MCF 10A (cell line): ENCODE results near the gene FAM227A. TPM values are rescaled to one million over a fixed set of nuclear protein-coding genes. Genes with fewer than 3 reads are reported as not detected.

Experiments
- BruUV-seq: library from RNA; stranded (reverse); fragments of 400-500 nt; replicated peaks from 2 replicates; lab custom pipeline; 2021; lab: Mats Ljungman, UMichigan
- CTCF ChIA-PET: fragments of 300-600 bp; sonication (Branson Sonifier 250); formaldehyde crosslinking; extraction: SDS; loops from one replicate; lab custom pipeline; 2021; ENCODE audit warnings: antibody characterized with exemption, inconsistent platforms; lab: Yijun Ruan, JAX
- POLR2A ChIA-PET: fragments of 300-600, 350-650 bp; sonication (Branson Sonifier 250); formaldehyde crosslinking; extraction: SDS; loops from one replicate; lab custom pipeline; 2020; ENCODE audit warnings: antibody characterized with exemption, inconsistent platforms; lab: Yijun Ruan, JAX
- DNase-seq: peaks from one replicate; pipeline ENCODE4 v3.0.0-alpha.2; 2018; ENCODE audit not compliant: unreplicated experiment
- H3K27ac Mint-ChIP-seq: one replicate; pipeline ENCODE4 v1.8.0; 2022; ENCODE audit warnings: mild to moderate bottlenecking, low read depth, mixed read lengths; ENCODE audit not compliant: unreplicated experiment
- H3K27me3 Mint-ChIP-seq: one replicate; pipeline ENCODE4 v1.8.0; 2022; ENCODE audit warnings: mixed read lengths; ENCODE audit not compliant: insufficient read depth, unreplicated experiment
- H3K36me3 Mint-ChIP-seq: one replicate; pipeline ENCODE4 v1.8.0; 2022; ENCODE audit warnings: mild to moderate bottlenecking, moderate library complexity, mixed read lengths; ENCODE audit not compliant: insufficient read depth, unreplicated experiment
- H3K4me1 Mint-ChIP-seq: one replicate; pipeline ENCODE4 v1.8.0; 2022; ENCODE audit warnings: mixed read lengths; ENCODE audit not compliant: insufficient read depth, unreplicated experiment
- H3K4me3 Mint-ChIP-seq: one replicate; pipeline ENCODE4 v1.8.0; 2022; ENCODE audit warnings: mild to moderate bottlenecking, moderate library complexity, mixed read lengths; ENCODE audit not compliant: unreplicated experiment
- H3K9me3 Mint-ChIP-seq: one replicate; pipeline ENCODE4 v1.8.0; 2022; ENCODE audit warnings: mixed read lengths; ENCODE audit not compliant: unreplicated experiment
- intact Hi-C: fragments of 100-400 bp; cut with micrococcal nuclease; formaldehyde crosslinking; loops from 2 replicates; pipeline ENCODE4 v1.14.1; 2022
- total RNA-seq: library from RNA; stranded (reverse); gene quantifications from 2 replicates; pipeline ENCODE4 v1.2.3, GENCODE V29; 2022
- TF ChIP-seq, protein P1 (sequence below): fragments of 200-600 bp; IDR thresholded peaks from one replicate; pipeline ENCODE4 v1.8.0; 2022; ENCODE audit warnings: antibody characterized with exemption, mild to moderate bottlenecking; ENCODE audit not compliant: unreplicated experiment

Gene FAM227A
- total RNA-seq, 1 experiment from 2014 or later: 2.3 TPM

DNA sequence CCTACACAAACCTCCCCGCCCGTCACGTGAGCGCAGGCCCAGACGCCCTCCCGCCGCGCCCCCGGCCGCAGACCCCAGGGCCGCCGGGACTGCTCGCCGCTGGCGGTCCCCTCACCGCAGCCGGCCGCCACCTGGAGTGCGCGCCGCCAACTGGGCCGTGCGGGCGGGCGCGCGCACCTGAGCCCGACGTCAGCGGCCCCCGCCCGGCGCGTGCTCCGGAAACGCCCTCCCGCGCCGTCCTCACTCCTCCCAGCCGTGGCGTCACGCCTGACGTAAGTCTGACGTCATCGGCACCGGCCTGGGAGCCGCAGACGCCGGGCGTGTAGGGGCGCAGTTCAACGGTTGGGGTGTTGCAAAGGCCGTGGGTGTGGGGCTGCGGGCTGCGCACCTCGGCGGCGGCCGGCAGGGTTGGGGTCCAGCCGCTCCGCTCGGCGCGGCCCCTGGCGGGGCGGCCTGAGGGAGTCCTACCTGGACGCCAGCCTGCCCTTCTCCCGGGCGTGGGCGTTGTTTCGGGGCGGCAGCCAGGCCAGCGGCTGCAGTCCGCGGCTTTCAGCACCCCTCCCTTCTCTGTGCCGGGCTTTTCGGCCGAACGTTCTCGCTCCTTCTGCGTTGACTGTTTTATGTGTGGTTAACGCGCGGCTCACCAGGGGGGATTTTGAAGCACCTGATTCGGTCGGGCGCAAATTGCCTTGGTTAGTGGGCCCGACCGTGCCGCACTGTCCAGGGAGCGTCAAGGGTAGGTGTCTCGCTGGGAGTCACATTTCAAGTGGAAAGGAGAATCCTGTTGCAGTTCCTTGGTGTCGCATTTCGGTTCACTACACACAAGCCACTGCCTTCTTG is 44.8 kb upstream of the FAM227A start, which contains the start of gene JOSD1:
Gene JOSD1, minus strand, starts transcription at position 155 of the 840 bp plus-strand sequence. CDS start 956 bp downstream, outside the sequence.
- Mint-ChIP-seq H3K4me3 (peak within 1 kb of the TSS; percentile 79), H3K27me3 (no peaks in the 10 kb centered on the region), H3K4me1 (peaks cover 27% of the 10 kb centered on the region), H3K36me3 (peaks cover 9% of the 10 kb centered on the region), H3K27ac (peak within 1 kb of the TSS; percentile 85), H3K9me3 (no peaks in the 10 kb centered on the region)
- intact Hi-C loops: no loop called here
- DNase-seq: peak; percentile 92
- CTCF ChIA-PET: interaction anchor here (0.5 to 4.9 kb wide), 2 partner anchors 18 to 199 kb away, joined by 3 to 40 read pairs; partner anchors contain the start of gene TOMM22
- TF ChIP-seq, protein P1, sequence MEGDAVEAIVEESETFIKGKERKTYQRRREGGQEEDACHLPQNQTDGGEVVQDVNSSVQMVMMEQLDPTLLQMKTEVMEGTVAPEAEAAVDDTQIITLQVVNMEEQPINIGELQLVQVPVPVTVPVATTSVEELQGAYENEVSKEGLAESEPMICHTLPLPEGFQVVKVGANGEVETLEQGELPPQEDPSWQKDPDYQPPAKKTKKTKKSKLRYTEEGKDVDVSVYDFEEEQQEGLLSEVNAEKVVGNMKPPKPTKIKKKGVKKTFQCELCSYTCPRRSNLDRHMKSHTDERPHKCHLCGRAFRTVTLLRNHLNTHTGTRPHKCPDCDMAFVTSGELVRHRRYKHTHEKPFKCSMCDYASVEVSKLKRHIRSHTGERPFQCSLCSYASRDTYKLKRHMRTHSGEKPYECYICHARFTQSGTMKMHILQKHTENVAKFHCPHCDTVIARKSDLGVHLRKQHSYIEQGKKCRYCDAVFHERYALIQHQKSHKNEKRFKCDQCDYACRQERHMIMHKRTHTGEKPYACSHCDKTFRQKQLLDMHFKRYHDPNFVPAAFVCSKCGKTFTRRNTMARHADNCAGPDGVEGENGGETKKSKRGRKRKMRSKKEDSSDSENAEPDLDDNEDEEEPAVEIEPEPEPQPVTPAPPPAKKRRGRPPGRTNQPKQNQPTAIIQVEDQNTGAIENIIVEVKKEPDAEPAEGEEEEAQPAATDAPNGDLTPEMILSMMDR: no peak
- BruUV-seq: TSS peak; percentile 82
- POLR2A ChIA-PET: interaction anchor here (0.7 to 8.7 kb wide), 6 partner anchors 6 to 48 kb away, joined by 3 to 223 read pairs (median 12); partner anchors contain the start of genes CBY1, FAM227A, GTPBP1 and TOMM22

DNA sequence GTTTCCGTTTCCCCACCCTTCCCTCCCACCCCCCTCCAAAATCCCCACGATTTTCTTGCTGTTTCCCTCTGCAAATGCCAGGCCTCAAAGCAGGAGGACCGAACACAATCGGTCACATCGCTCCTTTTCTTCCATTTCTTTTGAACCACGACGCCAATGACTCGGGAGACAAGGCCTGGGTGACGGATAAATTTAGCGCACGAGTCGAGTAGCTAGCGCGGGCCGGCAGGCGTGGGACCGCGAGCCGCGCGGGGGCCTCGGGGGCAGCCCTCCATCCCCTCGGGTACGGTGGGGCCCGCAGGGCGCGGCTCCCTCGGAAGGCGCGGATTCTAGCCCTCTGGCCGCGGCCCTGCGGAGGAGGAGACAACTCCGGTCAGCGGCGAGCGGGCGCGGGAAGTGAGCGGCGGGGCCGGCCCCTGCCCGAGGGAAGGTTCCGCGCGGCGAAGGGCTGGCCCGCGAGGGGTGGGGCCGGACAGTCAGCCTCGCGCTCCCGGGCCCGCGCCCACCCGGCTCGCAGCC is 44.1 kb upstream of the FAM227A start:
- H3K4me3 Mint-ChIP-seq: peak overlapping the region; percentile 79

DNA sequence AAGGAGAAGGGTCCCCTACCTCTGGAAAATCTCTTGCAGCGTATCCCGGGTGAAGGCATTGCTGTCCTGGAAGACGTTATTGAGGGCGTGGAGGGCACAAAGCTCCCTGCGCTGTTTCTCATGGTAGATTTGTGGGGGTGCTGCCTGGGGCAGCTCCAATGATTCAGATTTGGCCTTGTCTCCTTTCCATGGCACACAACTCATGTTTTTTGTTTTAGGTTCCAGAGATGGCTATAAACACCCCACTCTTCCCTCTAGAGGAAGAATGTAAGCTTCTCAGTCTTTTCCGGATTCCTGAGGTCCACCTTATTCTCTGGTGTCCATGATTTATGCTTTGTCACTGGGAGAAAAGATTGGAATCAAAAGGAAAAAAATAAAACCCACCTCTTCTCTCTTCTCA is 43.6 kb upstream of the FAM227A start:
- Mint-ChIP-seq H3K27ac (peak overlapping the region; percentile 85), H3K4me3 (peak overlapping the region; percentile 79), H3K27me3 (no peaks in the 10 kb centered on the region), H3K36me3 (peaks cover 14% of the 10 kb centered on the region), H3K9me3 (no peaks in the 10 kb centered on the region), H3K4me1 (peaks cover 25% of the 10 kb centered on the region)
- ChIA-PET CTCF (interaction anchor here (0.5 to 4.9 kb wide), 5 partner anchors 17 to 1226 kb away, joined by 3 to 40 read pairs (median 4); partner anchors contain the start of gene TOMM22), POLR2A (interaction anchor here (0.5 to 8.7 kb wide), 25 partner anchors 7 to 820 kb away, joined by 3 to 223 read pairs (median 4); partner anchors contain the start of genes ATF4, CBY1, FAM227A and GTPBP1)
- DNase-seq: no peak
- intact Hi-C loops: no loop called here
- TF ChIP-seq, protein P1: no peak
- BruUV-seq: TSS peak; percentile 75

More for the DNA sequence above, 44.1 kb upstream of the FAM227A start:
- intact Hi-C loops: no loop called here
- peaks cover 27% of the 10 kb centered on the region for H3K4me1 Mint-ChIP-seq
- no peaks in the 10 kb centered on the region for H3K27me3 Mint-ChIP-seq
- peaks cover 9% of the 10 kb centered on the region for H3K36me3 Mint-ChIP-seq
- DNase-seq: peak; percentile 70
- no peaks in the 10 kb centered on the region for H3K9me3 Mint-ChIP-seq
- BruUV-seq: no TSS peak
- CTCF ChIA-PET: interaction anchor here (0.5 to 4.9 kb wide), 4 partner anchors 17 to 333 kb away, joined by 3 to 40 read pairs (median 4); partner anchors contain the start of gene TOMM22
- peak overlapping the region; percentile 85 for H3K27ac Mint-ChIP-seq
- TF ChIP-seq, protein P1: no peak
- POLR2A ChIA-PET: interaction anchor here (0.6 to 8.7 kb wide), 16 partner anchors 6 to 643 kb away, joined by 3 to 223 read pairs (median 5); partner anchors contain the start of genes CBY1, FAM227A, GTPBP1 and PICK1
